Measurements from ENCODE around the gene FBP2.

- TF ChIP-seq, protein P1, sequence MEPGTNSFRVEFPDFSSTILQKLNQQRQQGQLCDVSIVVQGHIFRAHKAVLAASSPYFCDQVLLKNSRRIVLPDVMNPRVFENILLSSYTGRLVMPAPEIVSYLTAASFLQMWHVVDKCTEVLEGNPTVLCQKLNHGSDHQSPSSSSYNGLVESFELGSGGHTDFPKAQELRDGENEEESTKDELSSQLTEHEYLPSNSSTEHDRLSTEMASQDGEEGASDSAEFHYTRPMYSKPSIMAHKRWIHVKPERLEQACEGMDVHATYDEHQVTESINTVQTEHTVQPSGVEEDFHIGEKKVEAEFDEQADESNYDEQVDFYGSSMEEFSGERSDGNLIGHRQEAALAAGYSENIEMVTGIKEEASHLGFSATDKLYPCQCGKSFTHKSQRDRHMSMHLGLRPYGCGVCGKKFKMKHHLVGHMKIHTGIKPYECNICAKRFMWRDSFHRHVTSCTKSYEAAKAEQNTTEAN (CRISPR knock-in tag; IDR thresholded peaks at IDR 0.05), result no peak
- TF ChIP-seq ZBTB21 (CRISPR knock-in tag; IDR thresholded peaks at IDR 0.05; ENCODE audit: borderline replicate concordance), result no peak
- TF ChIP-seq, protein P2, sequence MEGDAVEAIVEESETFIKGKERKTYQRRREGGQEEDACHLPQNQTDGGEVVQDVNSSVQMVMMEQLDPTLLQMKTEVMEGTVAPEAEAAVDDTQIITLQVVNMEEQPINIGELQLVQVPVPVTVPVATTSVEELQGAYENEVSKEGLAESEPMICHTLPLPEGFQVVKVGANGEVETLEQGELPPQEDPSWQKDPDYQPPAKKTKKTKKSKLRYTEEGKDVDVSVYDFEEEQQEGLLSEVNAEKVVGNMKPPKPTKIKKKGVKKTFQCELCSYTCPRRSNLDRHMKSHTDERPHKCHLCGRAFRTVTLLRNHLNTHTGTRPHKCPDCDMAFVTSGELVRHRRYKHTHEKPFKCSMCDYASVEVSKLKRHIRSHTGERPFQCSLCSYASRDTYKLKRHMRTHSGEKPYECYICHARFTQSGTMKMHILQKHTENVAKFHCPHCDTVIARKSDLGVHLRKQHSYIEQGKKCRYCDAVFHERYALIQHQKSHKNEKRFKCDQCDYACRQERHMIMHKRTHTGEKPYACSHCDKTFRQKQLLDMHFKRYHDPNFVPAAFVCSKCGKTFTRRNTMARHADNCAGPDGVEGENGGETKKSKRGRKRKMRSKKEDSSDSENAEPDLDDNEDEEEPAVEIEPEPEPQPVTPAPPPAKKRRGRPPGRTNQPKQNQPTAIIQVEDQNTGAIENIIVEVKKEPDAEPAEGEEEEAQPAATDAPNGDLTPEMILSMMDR (IDR thresholded peaks at IDR 0.05), result no peak
These were observed 7.1 kb upstream of the FBP2 start for GRCh38 chr9:94600715-94601114.

Measured in WTC11 (cell line).